SW 1271 (cell line): ENCODE results near the gene TRAF3IP1.

Source experiments
- DNase-seq, 2 experiments: peaks; one replicate each; lab custom pipeline; 2025; lab: John Stamatoyannopoulos, UW

The TRAF3IP1 gene

GRCh38 chr2:238287737-238288649 lies 32.3 kb upstream of the TRAF3IP1 start, which contains the start of gene PER2:
Gene PER2 (minus strand): TSS chr2:238288610. CDS start chr2:238277936, 10,674 bp downstream.
- DNase-seq: peak in 1 of 2 experiments; percentile 68

DNA sequence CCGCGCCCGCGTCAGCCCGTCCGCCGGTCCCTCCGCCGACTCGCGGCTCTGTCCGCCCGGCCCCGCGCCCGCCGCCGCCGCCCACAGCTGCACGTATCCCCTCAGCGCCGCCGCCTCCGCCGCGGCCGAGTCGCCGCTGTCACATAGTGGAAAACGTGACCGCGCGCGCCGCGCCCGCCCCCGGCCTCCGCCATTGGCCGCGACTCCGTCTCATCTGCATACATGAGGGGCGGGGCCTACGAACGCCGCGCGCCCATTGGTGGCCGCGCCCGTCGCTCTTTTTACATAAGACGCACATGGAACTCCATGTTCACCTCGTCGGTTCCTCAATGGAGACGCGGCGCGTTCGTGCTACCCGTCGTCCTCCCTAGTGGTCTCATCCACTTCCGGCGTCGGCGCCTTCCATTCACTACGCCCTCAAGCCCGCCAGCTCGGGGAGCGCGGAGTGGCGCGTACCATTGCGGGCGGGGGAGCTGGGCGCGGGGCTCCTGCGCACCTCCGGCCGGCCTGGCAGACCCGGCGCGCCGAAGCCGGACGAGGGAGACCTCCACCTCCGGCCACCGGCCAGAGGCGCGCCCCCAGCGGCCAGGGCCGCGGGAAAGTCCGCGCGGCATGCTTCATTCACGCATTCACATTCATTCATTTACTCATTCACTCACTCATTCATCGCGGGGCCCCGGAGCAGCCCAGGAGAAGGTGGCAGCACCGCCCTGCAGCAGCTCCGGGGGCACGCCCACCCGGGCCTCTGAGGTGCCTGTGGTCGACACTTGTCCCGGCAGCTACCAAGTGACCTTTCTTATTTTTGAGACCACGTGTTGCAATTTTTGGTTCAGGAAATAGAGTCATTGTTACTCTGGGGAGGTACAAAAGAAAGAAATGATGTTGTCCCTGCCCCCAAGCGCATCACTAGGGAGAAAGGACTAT lies 31.4 kb upstream of the TRAF3IP1 start:
- peak; percentile 94 to 98 for DNase-seq

DNA sequence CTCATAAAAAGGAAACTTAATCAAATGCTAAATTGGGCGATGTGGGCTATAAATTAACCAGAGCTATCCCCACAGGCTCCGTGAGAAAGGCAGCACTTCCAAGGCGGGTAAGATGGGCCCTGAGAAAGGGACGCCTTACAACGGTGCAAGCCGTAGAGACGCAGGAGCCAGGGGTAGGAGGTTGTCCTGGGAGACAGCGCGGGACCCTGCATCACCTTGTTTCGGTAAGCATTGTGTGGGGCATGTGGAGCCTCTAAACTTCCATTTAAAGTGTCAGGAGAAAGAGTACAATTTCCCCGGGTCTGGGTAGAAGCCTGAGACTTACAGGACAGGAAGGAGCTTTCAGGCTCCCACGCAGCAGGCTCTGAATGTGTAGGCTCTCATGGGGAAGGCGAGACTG lies 30.7 kb upstream of the TRAF3IP1 start:
- DNase-seq: no peak

GRCh38 chr2:238290091-238290509 lies 30.2 kb upstream of the TRAF3IP1 start:
- DNase-seq: no peak

DNA sequence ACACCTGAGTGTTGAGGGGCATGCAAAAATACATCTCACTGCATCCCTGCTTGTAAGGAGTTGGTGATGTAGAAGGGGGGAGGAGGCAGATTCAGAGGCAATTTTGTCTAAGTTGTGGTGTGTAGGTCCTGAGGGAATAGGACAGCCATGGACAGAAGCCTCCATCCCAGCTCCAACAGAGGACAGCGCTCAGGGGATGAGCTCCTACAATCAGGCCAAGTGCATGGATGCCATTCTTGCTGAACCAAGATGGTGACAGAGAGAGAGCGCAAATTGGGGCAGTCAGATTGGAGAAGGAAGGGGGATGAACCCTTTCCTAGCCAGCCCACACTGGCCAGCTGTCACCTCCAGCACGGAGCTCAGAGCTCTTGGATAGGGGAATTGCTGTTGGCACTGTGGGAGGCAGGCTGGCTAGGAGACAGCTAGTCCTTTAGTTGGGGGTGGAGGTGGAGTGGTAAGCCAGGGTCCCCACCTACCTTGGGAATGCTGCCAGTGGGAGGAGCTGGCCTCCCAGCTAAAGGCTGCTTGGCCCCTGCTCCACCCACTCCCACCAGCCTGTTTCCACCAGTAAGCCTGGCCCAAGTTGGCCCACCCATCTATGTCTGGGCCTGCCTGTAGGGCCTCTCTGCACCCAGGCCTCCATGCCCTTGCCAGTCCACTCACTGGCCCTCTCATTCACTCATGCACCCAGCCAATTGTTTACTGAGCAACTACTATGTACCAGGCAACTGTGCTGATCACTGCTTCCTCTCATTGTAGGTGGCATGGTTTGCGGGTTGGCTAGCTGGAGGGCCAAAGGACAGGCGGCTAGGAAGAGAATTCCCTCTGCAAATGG lies 29.4 kb upstream of the TRAF3IP1 start:
- DNase-seq: no peak

DNA sequence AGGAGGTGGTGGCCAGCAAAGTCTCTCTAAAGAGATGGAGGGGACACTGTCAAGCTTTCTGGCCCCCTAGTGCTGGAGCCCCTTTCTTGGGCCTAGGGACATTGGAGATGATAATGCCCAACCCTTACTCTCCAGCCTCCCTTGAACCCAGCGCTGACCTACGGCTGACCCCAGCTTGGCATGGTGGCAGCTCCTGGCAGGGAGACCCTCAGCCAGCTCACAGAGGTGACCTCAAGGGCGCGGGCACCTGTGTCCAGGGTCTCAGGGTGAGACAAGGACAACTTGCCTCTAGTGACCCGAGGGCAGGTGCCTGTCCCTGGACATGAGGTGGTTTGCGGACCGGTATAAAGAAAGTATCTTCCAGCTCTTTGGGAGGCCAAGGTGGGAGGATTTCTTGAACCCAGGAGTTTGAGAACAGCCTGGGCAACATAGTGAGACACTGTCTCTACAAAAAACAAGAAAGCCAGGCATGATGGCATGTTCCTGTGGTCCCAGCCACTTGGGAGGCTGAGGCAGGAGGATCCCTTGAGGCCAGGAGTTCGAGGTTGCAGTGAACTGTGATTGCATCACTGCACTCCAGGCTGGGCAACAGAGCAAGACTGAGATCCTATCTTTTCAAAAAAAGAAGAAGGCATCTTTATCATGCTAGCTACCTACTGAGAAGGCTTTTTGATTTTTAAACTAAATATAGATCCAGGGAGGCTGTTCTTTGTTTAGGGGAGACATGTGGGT lies 28.6 kb upstream of the TRAF3IP1 start:
- DNase-seq: no peak

GRCh38 chr2:238294046-238294392 lies 26.3 kb upstream of the TRAF3IP1 start:
- no peak for DNase-seq

DNA sequence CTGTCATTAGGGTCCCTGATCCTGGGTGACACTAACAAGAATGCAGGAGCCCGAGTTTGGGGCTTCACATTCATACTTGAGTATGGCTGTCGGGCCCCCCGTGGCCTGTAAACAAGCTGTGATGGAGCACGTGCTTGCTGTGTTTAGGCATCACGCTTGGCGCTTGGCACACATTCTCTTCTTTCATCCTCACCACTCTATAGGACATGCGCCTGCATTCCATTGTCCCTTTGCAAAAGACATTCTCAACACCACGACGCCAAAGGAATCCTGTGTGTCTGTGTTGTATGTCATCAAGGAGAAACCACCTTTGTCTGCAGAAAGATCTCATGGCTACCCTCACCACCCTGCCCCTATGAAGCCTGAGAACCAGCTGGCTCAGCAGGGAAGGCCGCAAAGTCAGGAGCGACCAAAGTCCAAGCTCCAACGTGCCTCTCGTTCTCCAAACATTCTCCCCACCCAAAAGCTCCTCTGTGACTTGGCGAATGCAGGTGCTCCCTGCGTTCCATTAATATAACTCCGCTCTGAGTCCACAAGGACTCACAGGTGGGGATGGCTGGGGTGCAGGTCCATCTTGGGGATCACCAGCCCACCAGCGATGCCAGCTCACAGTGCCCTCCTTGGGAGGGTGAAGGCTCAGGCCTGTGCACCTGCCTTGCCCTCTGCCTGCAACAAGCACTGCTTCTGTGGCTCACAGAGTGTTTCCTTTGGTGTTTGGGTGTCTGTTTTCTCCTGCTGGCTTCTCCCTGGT lies 25.8 kb upstream of the TRAF3IP1 start:
- DNase-seq: no peak

DNA sequence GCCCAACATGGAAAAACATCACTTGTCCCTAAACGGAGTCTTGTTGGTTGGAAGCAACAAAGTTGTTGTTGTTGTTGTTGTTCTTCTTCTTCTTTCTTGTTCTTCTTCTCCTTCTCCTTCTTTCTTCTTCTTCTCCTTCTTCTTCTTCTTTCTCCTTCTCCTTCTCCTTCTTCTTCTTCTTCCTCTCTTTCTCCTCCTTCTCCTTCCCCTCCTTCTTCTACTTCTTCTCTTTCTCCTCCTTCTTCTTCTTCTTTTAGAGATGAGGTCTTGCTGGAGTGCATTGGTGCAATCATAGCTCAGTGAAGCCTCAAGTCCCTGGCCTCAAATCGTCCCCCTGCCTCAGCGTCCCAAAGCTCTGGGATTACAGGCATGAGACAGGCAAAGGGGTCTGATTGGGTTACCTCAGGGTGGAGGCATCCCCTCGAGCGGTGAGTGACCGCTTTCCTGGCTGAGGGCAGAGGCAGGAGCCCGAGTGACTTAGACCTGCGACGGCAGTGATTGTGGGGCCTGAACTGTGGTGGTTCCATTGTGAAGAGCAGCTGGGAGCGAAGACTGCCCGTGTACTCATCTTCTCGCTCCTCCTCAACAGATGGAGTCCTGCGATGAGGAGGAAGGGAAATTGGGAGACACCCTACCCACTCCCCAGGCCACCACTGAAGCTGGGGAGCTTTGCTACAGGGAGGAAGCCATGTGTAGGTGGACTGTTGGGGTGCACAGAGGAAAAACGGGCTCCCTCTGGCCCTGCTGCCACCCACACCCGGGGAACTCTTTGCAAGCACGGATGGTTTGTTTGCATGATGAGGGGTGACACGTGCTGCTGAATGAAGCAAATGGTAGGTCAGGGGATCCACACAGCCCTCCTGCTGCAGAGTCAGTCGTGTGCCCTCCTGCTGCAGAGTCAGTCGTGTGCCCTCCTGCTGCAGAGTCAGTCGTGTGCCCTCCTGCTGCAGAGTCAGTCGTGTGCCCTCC lies 24.9 kb upstream of the TRAF3IP1 start:
- DNase-seq: no peak

GRCh38 chr2:238296638-238297457 lies 23.5 kb upstream of the TRAF3IP1 start:
- no peak for DNase-seq

DNA sequence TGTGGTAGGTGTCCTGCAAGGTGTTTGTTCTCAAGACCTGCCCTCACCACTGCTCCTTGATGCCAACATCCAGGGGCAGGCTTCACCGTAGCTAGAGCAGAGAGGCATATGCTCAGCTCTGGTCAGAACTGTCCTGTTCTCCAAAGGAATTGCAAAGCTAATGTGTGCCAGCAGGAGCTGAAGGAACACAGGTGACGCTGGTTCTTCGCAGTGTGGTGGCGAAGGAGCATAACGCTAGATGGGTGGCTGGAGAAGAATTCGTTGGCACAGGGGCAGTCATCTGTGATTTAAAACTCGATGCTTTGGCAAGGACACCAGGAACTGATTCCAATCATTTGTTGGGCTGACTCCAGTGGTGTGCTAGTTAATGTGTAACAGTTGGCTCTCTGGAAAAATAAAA lies 20.5 kb upstream of the TRAF3IP1 start:
- no peak for DNase-seq

- DNase-seq: no peak
Observed at GRCh38 chr2:238302087-238302486, 18.2 kb upstream of the TRAF3IP1 start.

GRCh38 chr2:238302751-238303150 lies 17.6 kb upstream of the TRAF3IP1 start:
- no peak for DNase-seq

DNA sequence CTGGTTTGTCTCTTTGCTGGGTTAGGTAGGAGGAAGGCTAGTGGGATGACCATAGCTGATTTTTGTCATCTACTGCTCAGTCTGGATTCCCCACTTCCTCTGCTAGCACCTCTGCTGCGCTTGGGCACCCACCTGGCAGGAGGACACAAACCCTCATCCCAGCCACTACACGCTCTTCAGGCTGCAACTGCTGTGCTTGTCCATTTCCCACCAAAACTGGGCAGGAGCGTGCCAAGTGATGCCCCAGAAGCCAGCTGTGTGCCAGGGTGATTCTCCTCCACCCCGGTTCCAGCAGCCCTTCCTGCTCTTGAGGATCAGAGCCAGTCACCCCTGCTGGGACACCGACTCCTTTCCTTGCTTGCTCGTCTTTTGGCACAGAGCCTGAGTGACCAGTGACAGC lies 16.2 kb upstream of the TRAF3IP1 start:
- DNase-seq: no peak

DNA sequence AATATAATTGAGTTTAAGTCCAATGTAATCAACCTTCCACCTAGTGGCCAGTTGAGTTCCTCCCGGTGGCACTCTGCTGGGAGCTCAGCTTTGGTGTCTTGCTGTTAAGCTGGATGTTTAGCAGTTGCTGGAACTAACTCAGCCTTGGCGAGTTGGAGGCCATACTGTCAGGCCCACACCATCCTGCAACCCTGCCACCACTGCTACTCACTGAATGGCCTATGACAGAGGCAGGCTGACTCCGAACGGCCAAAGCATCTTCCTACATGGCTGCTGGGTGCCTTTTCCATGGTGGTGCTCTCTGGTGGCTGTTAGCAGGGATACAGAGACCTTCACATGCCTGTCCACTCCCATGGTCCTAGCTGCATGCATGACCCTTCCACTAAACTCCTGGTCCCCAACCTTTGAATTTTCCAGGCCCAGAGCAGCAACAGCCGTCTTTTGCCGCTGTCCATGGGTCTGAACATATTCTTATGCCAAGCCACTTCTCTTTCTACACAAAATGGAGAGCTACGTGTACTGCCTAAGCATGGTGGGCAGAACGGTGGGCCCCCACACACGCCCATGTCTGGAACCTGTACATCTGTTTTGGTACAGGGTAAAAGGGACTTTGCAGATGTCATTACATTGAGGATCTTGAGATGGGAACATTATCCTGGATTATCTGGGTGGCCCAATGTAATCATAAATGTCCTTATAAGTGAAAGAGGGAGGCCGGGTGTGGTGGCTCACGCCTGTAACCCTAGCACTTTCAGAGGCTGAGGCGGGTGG lies 15.0 kb upstream of the TRAF3IP1 start:
- peak in 1 of 2 experiments; percentile 10 for DNase-seq

GRCh38 chr2:238305965-238306671 lies 14.2 kb upstream of the TRAF3IP1 start:
- DNase-seq: no peak

DNA sequence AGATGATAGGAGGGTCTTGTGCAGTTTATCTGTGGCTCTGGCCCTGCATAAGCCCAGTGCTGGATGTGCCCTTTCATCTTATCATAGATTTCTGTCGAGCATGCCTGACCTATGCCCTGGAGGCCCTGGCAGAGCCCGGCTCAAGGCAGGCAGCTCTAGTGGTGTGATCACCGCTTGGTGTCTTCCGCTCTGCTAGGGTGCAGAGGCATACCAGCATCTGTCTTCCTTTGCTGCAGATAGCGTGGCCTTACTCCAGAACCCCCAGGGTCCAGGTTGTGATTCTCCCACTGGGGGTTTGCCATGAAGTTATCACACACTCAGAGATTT lies 13.7 kb upstream of the TRAF3IP1 start:
- DNase-seq: no peak
